Breast epithelium (tissue), 4 donors: Measurements from ENCODE around the gene SLC6A1. TPM values are rescaled to one million over a fixed set of nuclear protein-coding genes. Genes with fewer than 3 reads are reported as not detected.
"Not testable (repeated sequence)": the region's sequence is repeated elsewhere in the genome, so short reads cannot be mapped to it uniquely, and the experiment has no call there.

Experiments
- DNase-seq, 2 donors: peaks; one replicate each; pipeline ENCODE4 v3.0.0-alpha.2; 2019; ENCODE audit warnings: low spot score in 2 of 2
- H3K27ac ChIP-seq, 2 donors: fragments of 200-600 bp; sonication (generic) in 1 of 2; one replicate each; pipeline ENCODE4 v1.5.1; 2016 to 2019; ENCODE audit warnings: mild to moderate bottlenecking in 1 of 2
- H3K27me3 ChIP-seq, 2 donors: fragments of 200-600 bp; sonication (generic) in 1 of 2; one replicate each; pipeline versions ENCODE4 v1.5.1 to v1.6.0; 2017 to 2019; ENCODE audit warnings: control low read depth in 1 of 2, mild to moderate bottlenecking in 1 of 2
- H3K36me3 ChIP-seq: fragments of 200-600 bp; one replicate; pipeline ENCODE4 v1.5.1; 2019
- H3K4me1 ChIP-seq, 2 donors: fragments of 200-600 bp; sonication (generic); one replicate each; pipeline ENCODE4 v1.5.1; 2016 to 2019; ENCODE audit warnings: control low read depth in 1 of 2
- H3K4me3 ChIP-seq, 3 donors: fragments of 200-600 bp; sonication (generic); 1 replicate in 2 of 3; 2 replicates in 1 of 3; pipeline ENCODE4 v1.5.1; 2016 to 2019; ENCODE audit warnings: mild to moderate bottlenecking in 3 of 3, moderate library complexity in 2 of 3
- H3K9me3 ChIP-seq, 2 donors: fragments of 200-600 bp; sonication (generic) in 1 of 2; one replicate each; pipeline ENCODE4 v1.5.1; 2016 to 2019; ENCODE audit warnings: control low read depth in 1 of 2
- CTCF ChIP-seq, 3 donors: fragments of 450-650 bp; IDR thresholded peaks; one replicate each; pipeline ENCODE4 v1.5.1; 2016 to 2017; ENCODE audit warnings: antibody characterized with exemption in 3 of 3, mild to moderate bottlenecking in 3 of 3, moderate library complexity in 3 of 3
- POLR2A ChIP-seq: fragments of 450-650 bp; IDR thresholded peaks from one replicate; pipeline ENCODE4 v1.6.1; 2016; ENCODE audit warnings: antibody characterized with exemption, mild to moderate bottlenecking, moderate library complexity
- POLR2AphosphoS5 ChIP-seq, 3 donors: sonication (generic); formaldehyde crosslinking; IDR thresholded peaks; one replicate each; pipeline ENCODE4 v1.6.1; 2017; ENCODE audit warnings: antibody characterized with exemption in 3 of 3
- intact Hi-C: fragments of 100-400 bp; cut with DNase I; formaldehyde crosslinking; loops from one replicate; pipeline ENCODE4 v1.15.1; 2023; ENCODE audit warnings: low total_unique reads
- total RNA-seq, 3 donors: library from RNA; depleted of rRNA; stranded (reverse); fragments of >200 nt; gene quantifications; one replicate each; pipeline ENCODE4 v1.1.0, GENCODE V29; 2016

Gene SLC6A1
- total RNA-seq, 3 donors from 2014 or later, result under 0.01 to 0.32 (median 0.29) TPM

DNA sequence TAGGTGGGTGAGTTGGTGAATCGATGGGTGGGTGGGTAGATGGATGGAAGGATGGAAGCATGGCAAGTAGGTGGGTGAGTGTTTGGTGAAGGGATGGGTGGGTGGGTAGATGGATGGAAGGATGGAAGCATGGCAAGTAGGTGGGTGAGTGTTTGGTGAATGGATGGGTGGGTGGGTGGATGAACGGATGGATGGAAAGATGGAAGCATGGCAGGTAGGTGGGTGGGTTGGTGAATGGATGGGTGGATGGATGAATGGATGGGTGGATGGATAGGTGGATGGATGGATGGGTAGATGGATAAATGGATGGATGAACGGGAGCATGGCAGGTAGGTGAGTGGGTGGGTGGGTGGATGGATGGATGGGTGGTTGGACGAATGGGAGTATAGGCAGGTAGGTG lies 65.1 kb downstream of the SLC6A1 start:
- Histone ChIP-seq H3K27ac (no peak overlapping the region), H3K9me3 (no peaks in the 10 kb centered on the region), H3K36me3 (no peaks in the 10 kb centered on the region), H3K4me1 (peaks cover 0 to 3% of the 10 kb centered on the region in 2 donors), H3K4me3 (no peak overlapping the region), H3K27me3 (peaks cover 0 to 28% of the 10 kb centered on the region in 2 donors)
- intact Hi-C loops, result no loop called here
- DNase-seq, result no peak
- TF ChIP-seq POLR2AphosphoS5 (IDR thresholded peaks at IDR 0.05) (no peak), POLR2A (no peak), CTCF (IDR thresholded peaks at IDR 0.05) (no peak)

DNA sequence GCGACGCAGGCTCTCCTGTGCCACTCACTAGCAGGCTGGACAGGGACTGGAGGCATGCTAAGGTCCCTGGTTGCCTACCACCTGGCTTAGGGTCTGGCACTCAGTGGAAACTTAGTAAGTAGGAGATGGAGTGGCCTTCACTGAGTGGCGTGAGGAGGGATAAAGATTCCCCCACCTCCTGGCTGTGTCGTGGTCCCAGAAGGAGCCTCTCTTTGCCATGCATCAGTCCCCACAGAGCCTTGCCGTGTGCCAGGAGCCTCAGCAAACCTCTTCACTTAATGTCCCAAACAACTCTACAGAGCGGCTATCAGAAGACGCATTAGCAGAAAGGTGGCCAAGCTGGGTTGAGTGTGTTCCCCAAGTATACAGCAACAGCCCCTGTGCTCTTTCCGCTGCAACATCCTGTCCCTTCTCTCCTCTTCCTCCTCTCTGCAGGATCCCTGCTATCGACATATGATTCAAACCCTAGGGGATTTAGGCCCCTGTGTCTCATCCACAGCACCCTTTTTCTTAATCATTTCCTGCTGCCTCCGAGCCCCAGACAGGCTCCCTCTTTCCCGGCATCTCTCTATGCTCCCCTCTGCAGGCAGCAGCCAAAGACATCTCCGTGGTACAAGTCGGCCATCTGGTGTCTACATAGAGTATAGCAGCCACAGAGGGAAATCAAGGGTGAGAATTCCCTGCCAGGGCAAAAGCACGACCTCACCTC lies 66.7 kb downstream of the SLC6A1 start:
- H3K27ac ChIP-seq, result no peak overlapping the region
- H3K9me3 ChIP-seq, result no peaks in the 10 kb centered on the region
- H3K4me1 ChIP-seq, result peaks cover 0 to 3% of the 10 kb centered on the region in 2 donors
- no peak overlapping the region for H3K4me3 ChIP-seq
- H3K36me3 ChIP-seq, result no peaks in the 10 kb centered on the region
- H3K27me3 ChIP-seq, result peaks cover 0 to 28% of the 10 kb centered on the region in 2 donors
- DNase-seq, result no peak
- TF ChIP-seq POLR2A (no peak), CTCF (IDR thresholded peaks at IDR 0.05) (peak; percentile 24 to 64 (median 46)), POLR2AphosphoS5 (IDR thresholded peaks at IDR 0.05) (no peak)
- intact Hi-C loops, result no loop called here

DNA sequence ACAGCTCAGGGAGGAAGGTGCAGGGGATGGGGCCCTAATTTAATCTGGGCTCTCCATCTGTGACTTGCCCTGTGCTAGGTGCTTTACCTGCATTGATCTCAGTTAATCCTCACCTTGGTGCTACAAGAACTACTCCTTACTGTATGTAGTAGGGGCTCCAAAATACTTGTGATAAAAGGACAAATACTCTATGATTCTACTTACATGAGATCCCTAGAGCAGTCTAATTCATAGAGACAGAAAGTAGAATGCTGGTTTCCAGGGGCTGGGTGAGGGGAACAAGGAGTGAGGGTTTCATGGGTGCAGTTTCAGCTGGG lies 67.2 kb downstream of the SLC6A1 start:
- no peak for TF ChIP-seq POLR2A
- peak in 1 of 3 donors; percentile 1 for TF ChIP-seq CTCF (IDR thresholded peaks at IDR 0.05)
- Histone ChIP-seq H3K4me1 (peaks cover 0 to 3% of the 10 kb centered on the region in 2 donors), H3K4me3 (no peak overlapping the region), H3K36me3 (no peaks in the 10 kb centered on the region), H3K27me3 (peaks cover 0 to 28% of the 10 kb centered on the region in 2 donors), H3K9me3 (no peaks in the 10 kb centered on the region), H3K27ac (no peak overlapping the region)
- no peak for DNase-seq
- intact Hi-C loops, result loop anchor here (10.0 kb wide), 1 partner anchor 115 kb away; no protein-coding TSS in a partner anchor

DNA sequence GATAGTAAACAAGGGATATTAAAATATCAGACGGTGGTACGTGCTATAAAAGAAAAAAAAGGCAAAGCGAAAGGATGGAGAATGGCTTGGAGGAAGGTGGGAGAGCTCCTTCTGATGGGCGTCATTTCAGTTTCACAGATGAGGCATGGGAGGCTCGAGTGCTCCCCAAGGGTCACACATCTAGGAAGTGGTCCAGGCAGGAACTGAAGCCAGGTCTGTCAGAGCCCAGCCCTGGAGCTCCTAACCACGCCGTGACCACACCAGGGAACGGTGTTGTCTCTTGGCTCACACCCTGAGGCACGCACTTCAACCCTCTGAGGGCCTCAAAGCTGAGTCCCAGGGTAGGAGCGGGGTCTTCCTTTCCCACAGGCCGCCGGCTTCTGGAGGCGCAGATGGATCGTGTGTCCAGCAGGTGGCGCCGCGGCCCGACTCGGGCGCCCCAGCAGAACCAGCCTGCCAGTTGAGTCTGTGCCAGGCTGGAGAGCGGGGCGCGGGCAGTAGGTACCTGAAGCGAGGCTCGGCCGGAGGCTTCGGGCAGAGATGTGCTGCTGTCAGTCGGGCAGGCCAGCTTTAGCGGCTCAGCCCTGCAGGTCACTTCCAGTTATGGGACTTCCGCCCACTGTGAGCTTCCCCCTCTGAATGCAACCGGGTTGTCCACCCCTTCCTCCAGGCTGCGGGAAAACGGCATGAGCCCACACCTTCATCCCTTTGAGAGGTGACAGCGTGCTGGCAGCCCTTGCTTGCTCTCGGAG lies 68.1 kb downstream of the SLC6A1 start:
- Histone ChIP-seq H3K4me3 (peak overlapping the region; percentile 12 to 60 (median 35)), H3K27ac (no peak overlapping the region), H3K9me3 (no peaks in the 10 kb centered on the region), H3K4me1 (peaks cover 0 to 3% of the 10 kb centered on the region in 2 donors), H3K36me3 (no peaks in the 10 kb centered on the region), H3K27me3 (peaks cover 0 to 28% of the 10 kb centered on the region in 2 donors)
- peak; percentile 21 to 61 for DNase-seq
- intact Hi-C loops, result loop anchor here (10.0 kb wide), 1 partner anchor 116 kb away; no protein-coding TSS in a partner anchor
- TF ChIP-seq POLR2AphosphoS5 (IDR thresholded peaks at IDR 0.05) (peak in 1 of 3 donors; percentile 12), CTCF (IDR thresholded peaks at IDR 0.05) (peak; percentile 66 to 68 (median 67)), POLR2A (no peak)

DNA sequence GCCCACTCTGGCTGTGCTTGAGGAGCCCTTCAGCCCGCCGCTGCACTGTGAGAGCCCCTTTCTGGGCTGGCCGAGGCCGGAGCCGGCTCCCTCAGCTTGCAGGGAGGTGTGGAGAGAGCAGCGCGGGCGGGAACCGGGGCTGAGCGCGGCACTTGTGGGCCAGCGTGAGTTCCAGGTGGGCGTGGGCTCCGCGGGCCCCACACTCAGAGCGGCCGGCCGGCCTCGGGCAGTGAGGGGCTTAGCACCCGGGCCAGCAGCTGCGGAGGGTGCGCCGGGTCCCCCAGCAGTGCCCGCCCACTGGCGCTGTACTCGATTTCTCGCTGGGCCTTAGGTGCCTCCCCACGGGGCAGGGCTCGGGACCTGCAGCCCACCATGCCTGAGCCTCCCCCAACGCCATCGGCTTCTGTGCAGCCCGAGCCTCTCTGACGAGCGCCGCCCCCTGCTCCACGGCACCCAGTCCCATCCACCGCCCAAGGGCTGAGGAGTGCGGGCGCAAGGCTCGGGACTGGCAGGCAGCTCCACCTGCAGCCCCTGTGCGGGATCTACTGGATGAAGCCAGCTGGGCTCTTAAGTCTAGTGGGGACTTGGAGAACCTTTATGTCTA lies 68.8 kb downstream of the SLC6A1 start:
- not testable (repeated sequence) for H3K9me3 ChIP-seq, H3K36me3 ChIP-seq, DNase-seq, H3K4me1 ChIP-seq, H3K27ac ChIP-seq
- Histone ChIP-seq H3K27me3 (peaks cover 0 to 23% of the 10 kb centered on the region in 2 donors), H3K4me3 (peak overlapping the region in 2 of 3 donors; percentile 35 to 60)
- intact Hi-C loops, result loop anchor here (10.0 kb wide), 1 partner anchor 117 kb away; no protein-coding TSS in a partner anchor
